Bronchial epithelial cell (primary cell): ENCODE measurements around the gene CCDC149. TPM values are rescaled to one million over a fixed set of nuclear protein-coding genes. Genes with fewer than 3 reads are reported as not detected.

Source experiments
- DNase-seq: peaks from one replicate; pipeline ENCODE4 v3.0.0-alpha.2; 2010; ENCODE audit warnings: low read depth
- FAIRE-seq: peaks from 2 replicates; lab custom pipeline; 2011; peaks lifted over from hg19 to GRCh38; lab: Jason Lieb, UNC
- H3K27me3 ChIP-seq: 2 replicates; pipeline ENCODE4 v1.5.1; 2011; ENCODE audit warnings: low read length; ENCODE audit not compliant: control insufficient read depth, insufficient read depth
- H3K36me3 ChIP-seq: 2 replicates; pipeline ENCODE4 v1.5.1; 2011; ENCODE audit warnings: low read length; ENCODE audit not compliant: control insufficient read depth, insufficient read depth
- H3K4me3 ChIP-seq: 2 replicates; pipeline ENCODE4 v1.5.1; 2011; ENCODE audit warnings: mild to moderate bottlenecking, low read depth, low read length, control low read depth
- total RNA-seq: library from RNA; depleted of rRNA; stranded (reverse); fragments of >200 nt; gene quantifications from 2 replicates; pipeline ENCODE4 v1.2.1, GENCODE V29; 2014
- TF ChIP-seq, protein P1 (sequence below): IDR thresholded peaks from 2 replicates; pipeline ENCODE4 v1.5.1; 2011; ENCODE audit warnings: mild to moderate bottlenecking, moderate library complexity, low read length, control low read depth, inconsistent platforms; ENCODE audit not compliant: insufficient read depth, severe bottlenecking

CCDC149 gene
- total RNA-seq, 1 donor from 2014 or later = 4.2 TPM

DNA sequence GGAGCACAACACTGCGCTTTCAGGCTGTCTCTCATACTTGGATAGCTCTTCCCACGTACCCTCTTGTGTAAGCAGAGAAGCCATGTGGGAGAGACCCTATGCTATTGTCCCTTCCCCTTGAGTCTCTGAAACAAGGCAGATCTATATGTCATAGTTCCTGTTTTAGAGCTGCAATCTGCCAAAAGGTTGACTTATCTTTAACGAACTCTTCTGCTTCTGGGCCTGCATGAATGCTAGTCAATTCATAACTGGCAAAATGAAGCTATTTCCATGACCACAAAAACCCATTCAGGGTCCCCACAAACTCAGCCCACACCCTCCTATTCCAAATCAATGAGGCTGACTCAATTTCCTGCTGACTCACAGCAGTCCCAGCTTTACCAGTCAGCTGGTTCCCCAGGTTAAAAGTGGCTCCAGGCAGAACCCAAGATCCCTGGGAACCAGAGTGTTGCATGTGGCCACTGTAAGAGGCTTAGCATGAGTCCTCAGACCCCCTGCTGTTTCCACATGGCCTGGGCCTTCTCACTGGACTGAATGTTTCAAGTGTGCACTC is 142.7 kb downstream of the CCDC149 start:
- Histone ChIP-seq H3K27me3 (no peaks in the 10 kb centered on the region), H3K36me3 (no peaks in the 10 kb centered on the region), H3K4me3 (no peak overlapping the region)
- TF ChIP-seq, protein P1, sequence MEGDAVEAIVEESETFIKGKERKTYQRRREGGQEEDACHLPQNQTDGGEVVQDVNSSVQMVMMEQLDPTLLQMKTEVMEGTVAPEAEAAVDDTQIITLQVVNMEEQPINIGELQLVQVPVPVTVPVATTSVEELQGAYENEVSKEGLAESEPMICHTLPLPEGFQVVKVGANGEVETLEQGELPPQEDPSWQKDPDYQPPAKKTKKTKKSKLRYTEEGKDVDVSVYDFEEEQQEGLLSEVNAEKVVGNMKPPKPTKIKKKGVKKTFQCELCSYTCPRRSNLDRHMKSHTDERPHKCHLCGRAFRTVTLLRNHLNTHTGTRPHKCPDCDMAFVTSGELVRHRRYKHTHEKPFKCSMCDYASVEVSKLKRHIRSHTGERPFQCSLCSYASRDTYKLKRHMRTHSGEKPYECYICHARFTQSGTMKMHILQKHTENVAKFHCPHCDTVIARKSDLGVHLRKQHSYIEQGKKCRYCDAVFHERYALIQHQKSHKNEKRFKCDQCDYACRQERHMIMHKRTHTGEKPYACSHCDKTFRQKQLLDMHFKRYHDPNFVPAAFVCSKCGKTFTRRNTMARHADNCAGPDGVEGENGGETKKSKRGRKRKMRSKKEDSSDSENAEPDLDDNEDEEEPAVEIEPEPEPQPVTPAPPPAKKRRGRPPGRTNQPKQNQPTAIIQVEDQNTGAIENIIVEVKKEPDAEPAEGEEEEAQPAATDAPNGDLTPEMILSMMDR = no peak
- no peak for FAIRE-seq
- peak; percentile 92 for DNase-seq

DNA sequence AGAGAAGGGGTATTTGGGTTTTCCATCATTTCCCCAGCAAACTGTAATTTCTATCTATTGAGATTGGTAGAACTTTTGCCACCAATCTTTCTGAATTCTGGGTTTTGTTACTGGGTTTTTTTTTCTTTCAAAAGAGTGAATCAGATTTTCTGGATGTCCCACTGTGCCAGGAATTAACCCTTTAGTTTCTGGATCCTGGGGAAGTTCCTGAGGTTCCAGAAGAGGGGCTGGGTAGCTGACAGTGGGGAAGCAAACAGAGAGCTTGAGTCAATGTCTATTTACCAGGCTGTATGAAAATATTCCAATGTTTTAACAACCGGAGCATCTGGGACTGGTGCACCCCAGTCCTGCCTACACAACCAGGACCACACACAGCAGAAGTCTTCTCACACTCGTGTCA is 143.3 kb downstream of the CCDC149 start:
- TF ChIP-seq, protein P1 = no peak
- FAIRE-seq = no peak
- H3K36me3 ChIP-seq = no peaks in the 10 kb centered on the region
- no peaks in the 10 kb centered on the region for H3K27me3 ChIP-seq
- no peak overlapping the region for H3K4me3 ChIP-seq
- DNase-seq = no peak

DNA sequence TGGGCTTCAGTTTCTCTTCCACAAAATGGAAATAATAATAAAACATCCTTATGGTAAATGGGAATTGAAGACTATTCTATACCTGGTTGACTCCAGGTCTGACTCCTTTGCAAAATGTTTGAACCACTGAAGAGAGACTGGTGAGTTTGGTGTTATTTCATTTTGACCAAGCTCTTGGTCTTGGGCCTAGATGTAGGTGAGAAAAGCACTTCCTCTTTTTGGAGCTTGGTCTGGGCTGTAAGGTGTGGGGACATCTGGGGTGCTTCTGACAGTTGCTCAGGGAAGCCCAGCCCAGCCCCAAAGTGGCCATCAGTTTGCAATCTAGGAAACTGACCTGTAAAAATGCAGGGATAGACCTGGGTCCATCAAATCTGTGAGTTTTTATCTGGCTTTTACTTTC is 144.2 kb downstream of the CCDC149 start:
- no peaks in the 10 kb centered on the region for H3K27me3 ChIP-seq
- H3K36me3 ChIP-seq = no peaks in the 10 kb centered on the region
- TF ChIP-seq, protein P1 = no peak
- H3K4me3 ChIP-seq = no peak overlapping the region
- FAIRE-seq (no peak), DNase-seq (no peak)

DNA sequence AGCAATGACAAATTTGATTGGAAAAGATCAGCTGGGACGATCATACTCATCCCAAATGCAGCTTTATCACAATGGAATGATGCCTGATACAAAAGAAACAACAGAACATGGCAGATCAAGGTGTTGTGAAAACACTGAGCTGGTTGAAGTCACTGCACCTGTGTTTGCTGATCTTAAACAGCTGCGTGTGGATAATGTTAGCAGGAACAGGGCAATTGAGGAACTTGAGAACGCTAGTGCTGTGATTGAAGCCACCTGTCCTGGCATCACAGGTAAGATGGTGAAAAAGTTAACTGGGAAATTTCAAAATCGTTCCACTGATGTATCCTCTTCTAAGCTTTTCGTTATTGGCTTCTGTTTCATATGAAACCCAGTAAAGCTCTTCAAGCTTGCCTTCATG is 144.8 kb downstream of the CCDC149 start:
- FAIRE-seq (no peak), DNase-seq (no peak)
- Histone ChIP-seq H3K4me3 (no peak overlapping the region), H3K27me3 (no peaks in the 10 kb centered on the region), H3K36me3 (no peaks in the 10 kb centered on the region)
- TF ChIP-seq, protein P1 = no peak

DNA sequence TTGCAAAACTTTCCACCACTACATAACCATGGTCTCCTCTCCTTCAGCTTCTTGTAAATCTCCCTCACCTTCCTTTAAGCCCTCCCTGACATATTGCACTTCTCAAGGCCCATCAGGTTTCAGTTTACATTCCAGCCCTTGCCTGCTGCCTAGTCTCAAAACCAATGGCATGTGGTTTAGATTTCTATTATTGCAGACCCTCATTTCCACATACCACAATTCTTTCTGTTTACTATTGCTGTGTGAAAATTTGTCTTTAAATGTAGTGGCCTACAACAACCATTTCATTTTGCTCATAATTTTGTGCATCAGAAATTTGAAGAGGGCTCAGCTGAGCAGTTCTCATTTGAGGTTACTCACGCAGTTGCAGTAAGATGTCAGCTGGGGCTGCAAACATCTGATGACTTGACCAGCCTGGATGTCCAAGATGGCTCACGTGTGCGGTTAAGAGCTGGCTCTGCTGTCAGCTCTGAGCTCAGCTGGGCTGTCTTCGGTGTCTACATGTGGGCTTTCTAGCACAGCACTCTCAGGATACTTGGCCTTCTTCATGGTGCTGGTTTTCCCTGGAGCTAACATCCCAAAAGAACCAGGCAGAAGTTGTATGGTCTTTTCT is 147.4 kb downstream of the CCDC149 start:
- H3K27me3 ChIP-seq = no peaks in the 10 kb centered on the region
- FAIRE-seq (no peak), DNase-seq (no peak)
- no peak overlapping the region for H3K4me3 ChIP-seq
- no peaks in the 10 kb centered on the region for H3K36me3 ChIP-seq
- TF ChIP-seq, protein P1 = no peak

DNA sequence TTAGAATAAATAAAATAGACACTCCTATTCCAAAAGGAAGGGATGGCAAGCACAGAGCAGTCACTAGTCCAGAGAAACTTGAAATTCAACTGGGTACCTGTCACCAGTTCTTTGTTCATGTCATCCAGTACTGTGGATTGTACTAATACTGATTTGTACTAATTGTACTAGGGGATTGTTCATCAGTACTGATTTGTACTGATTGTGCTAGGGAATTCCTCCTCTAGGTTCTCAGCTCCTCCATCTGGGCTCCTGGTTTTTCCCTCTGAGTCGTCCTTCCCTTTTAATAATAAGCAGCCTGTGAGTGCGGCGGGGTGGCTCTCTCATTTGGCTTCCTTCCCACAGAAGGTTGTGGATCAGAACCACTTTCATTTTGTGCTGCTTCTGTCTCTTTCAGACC is 148.5 kb downstream of the CCDC149 start:
- no peak for DNase-seq
- no peaks in the 10 kb centered on the region for H3K36me3 ChIP-seq
- H3K27me3 ChIP-seq = no peaks in the 10 kb centered on the region
- no peak overlapping the region for H3K4me3 ChIP-seq
- TF ChIP-seq, protein P1 = no peak
- FAIRE-seq = no peak
